ENCODE results near the gene PPWD1. TPM values are rescaled to one million over a fixed set of nuclear protein-coding genes. Genes with fewer than 3 reads are reported as not detected.

Gene PPWD1
- polyA plus RNA-seq, 1 of the 3 experiments (the other 2 are of a cell fraction): 6.0 TPM

DNA sequence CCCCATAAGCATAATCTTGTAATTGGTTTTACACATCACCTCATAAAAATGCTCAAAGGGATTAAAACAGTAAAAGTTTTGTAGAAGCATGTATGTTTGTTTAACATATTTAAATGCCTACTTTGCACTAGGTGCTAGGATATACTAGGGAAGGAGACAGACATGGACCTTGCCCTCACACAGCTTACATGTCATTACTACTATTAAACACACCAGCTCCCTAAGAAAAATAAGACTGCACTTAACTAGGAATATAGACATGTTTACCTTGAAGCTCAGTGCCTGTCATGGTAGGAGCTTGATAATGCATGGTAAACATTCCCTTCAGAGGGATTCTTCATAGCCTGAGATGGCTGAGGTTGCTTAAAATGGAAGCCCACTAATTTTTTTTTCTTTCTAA is 67.9 kb downstream of the PPWD1 start:
- no peaks in the 10 kb centered on the region for H3K9me2 ChIP-seq
- no peak overlapping the region for H3K27ac ChIP-seq (ENCODE audit: low read depth in 2 of 2, low read length in 1 of 2)
- H3K4me1 ChIP-seq (ENCODE audit: control insufficient read depth in 1 of 2, insufficient read depth in 2 of 2, low read depth in 1 of 2, low read length in 1 of 2): no peaks in the 10 kb centered on the region; a peak in 1 of 4 replicates
- DNase-seq: no peak
- H3K36me3 ChIP-seq (replicated peaks in 1 of 2; ENCODE audit: control insufficient read depth in 1 of 2, insufficient read depth in 2 of 2, low read length in 1 of 2): peaks cover 19 to 36% of the 10 kb centered on the region in 2 experiments
- ChIA-PET CTCF (no interaction called here), POLR2A (no interaction called here)
- H3K4me2 ChIP-seq: no peak overlapping the region
- TF ChIP-seq, protein P1, sequence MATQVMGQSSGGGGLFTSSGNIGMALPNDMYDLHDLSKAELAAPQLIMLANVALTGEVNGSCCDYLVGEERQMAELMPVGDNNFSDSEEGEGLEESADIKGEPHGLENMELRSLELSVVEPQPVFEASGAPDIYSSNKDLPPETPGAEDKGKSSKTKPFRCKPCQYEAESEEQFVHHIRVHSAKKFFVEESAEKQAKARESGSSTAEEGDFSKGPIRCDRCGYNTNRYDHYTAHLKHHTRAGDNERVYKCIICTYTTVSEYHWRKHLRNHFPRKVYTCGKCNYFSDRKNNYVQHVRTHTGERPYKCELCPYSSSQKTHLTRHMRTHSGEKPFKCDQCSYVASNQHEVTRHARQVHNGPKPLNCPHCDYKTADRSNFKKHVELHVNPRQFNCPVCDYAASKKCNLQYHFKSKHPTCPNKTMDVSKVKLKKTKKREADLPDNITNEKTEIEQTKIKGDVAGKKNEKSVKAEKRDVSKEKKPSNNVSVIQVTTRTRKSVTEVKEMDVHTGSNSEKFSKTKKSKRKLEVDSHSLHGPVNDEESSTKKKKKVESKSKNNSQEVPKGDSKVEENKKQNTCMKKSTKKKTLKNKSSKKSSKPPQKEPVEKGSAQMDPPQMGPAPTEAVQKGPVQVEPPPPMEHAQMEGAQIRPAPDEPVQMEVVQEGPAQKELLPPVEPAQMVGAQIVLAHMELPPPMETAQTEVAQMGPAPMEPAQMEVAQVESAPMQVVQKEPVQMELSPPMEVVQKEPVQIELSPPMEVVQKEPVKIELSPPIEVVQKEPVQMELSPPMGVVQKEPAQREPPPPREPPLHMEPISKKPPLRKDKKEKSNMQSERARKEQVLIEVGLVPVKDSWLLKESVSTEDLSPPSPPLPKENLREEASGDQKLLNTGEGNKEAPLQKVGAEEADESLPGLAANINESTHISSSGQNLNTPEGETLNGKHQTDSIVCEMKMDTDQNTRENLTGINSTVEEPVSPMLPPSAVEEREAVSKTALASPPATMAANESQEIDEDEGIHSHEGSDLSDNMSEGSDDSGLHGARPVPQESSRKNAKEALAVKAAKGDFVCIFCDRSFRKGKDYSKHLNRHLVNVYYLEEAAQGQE (IDR thresholded peaks at IDR 0.05; ENCODE audit: low read depth, low read length): no peak
- TF ChIP-seq NFIC (IDR thresholded peaks at IDR 0.05; ENCODE audit: borderline replicate concordance) (no peak), RCOR1 (IDR thresholded peaks at IDR 0.05; ENCODE audit: low read length) (no peak), POLR2AphosphoS5 (IDR thresholded peaks at IDR 0.05; ENCODE audit: low read depth, low read length) (no peak), ELF1 (IDR thresholded peaks at IDR 0.05) (no peak), TAF1 (IDR thresholded peaks at IDR 0.05; ENCODE audit: borderline replicate concordance, low read depth, low read length) (no peak), SIN3A (IDR thresholded peaks at IDR 0.05; ENCODE audit: borderline replicate concordance, low read depth, low read length) (no peak), TCF12 (IDR thresholded peaks at IDR 0.05) (no peak), FOXM1 (IDR thresholded peaks at IDR 0.05; ENCODE audit: low read depth) (no peak)
- TF ChIP-seq, protein P2, sequence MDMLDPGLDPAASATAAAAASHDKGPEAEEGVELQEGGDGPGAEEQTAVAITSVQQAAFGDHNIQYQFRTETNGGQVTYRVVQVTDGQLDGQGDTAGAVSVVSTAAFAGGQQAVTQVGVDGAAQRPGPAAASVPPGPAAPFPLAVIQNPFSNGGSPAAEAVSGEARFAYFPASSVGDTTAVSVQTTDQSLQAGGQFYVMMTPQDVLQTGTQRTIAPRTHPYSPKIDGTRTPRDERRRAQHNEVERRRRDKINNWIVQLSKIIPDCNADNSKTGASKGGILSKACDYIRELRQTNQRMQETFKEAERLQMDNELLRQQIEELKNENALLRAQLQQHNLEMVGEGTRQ (IDR thresholded peaks at IDR 0.05; ENCODE audit: borderline replicate concordance, low read depth, low read length): no peak
- TF ChIP-seq, protein P3, sequence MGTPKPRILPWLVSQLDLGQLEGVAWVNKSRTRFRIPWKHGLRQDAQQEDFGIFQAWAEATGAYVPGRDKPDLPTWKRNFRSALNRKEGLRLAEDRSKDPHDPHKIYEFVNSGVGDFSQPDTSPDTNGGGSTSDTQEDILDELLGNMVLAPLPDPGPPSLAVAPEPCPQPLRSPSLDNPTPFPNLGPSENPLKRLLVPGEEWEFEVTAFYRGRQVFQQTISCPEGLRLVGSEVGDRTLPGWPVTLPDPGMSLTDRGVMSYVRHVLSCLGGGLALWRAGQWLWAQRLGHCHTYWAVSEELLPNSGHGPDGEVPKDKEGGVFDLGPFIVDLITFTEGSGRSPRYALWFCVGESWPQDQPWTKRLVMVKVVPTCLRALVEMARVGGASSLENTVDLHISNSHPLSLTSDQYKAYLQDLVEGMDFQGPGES (IDR thresholded peaks at IDR 0.05; ENCODE audit: low read depth, low read length): no peak
- TF ChIP-seq, protein P4, sequence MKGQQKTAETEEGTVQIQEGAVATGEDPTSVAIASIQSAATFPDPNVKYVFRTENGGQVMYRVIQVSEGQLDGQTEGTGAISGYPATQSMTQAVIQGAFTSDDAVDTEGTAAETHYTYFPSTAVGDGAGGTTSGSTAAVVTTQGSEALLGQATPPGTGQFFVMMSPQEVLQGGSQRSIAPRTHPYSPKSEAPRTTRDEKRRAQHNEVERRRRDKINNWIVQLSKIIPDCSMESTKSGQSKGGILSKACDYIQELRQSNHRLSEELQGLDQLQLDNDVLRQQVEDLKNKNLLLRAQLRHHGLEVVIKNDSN (IDR thresholded peaks at IDR 0.05; ENCODE audit: borderline replicate concordance, low read depth): no peak
- TF ChIP-seq, protein P5, sequence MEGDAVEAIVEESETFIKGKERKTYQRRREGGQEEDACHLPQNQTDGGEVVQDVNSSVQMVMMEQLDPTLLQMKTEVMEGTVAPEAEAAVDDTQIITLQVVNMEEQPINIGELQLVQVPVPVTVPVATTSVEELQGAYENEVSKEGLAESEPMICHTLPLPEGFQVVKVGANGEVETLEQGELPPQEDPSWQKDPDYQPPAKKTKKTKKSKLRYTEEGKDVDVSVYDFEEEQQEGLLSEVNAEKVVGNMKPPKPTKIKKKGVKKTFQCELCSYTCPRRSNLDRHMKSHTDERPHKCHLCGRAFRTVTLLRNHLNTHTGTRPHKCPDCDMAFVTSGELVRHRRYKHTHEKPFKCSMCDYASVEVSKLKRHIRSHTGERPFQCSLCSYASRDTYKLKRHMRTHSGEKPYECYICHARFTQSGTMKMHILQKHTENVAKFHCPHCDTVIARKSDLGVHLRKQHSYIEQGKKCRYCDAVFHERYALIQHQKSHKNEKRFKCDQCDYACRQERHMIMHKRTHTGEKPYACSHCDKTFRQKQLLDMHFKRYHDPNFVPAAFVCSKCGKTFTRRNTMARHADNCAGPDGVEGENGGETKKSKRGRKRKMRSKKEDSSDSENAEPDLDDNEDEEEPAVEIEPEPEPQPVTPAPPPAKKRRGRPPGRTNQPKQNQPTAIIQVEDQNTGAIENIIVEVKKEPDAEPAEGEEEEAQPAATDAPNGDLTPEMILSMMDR (IDR thresholded peaks at IDR 0.05): no peak
- peaks cover 5% of the 10 kb centered on the region; the same call in 1 of the 2 replicates for H4K20me1 ChIP-seq (ENCODE audit: insufficient read depth)
- H3K79me2 ChIP-seq (ENCODE audit: insufficient read depth): peaks cover 68% of the 10 kb centered on the region
- H3K9me3 ChIP-seq: no peaks in the 10 kb centered on the region
- H3K9ac ChIP-seq: no peak overlapping the region
- no peak overlapping the region for H3K4me3 ChIP-seq (ENCODE audit: low read depth in 2 of 2, low read length in 1 of 2)
- H3K27me3 ChIP-seq (ENCODE audit: insufficient read depth): no peaks in the 10 kb centered on the region
- H2AFZ ChIP-seq (ENCODE audit: low read depth): no peak overlapping the region
- peaks cover 8% of the 10 kb centered on the region for H3F3A ChIP-seq (replicated peaks; ENCODE audit: insufficient read depth)

Small RNAs within 50 kb of the gene (small RNA-seq; reads per million reads assigned to genes)
- gene RNU6-540P: 0 reads per million in 7 experiments

Other genes starting within 250 kb of the PPWD1 start
- gene ADAMTS6, start 81.4 kb upstream of the PPWD1 start, polyA plus RNA-seq (2012; rRNA removed): 15.0 and 25.8 TPM in 2 replicates
- gene CENPK, start 128 bp upstream of the PPWD1 start, polyA plus RNA-seq (2012; rRNA removed): 5.4 and 11.3 TPM in 2 replicates
- 5.3 and 5.6 TPM in 2 replicates for gene TRIM23, start 61.0 kb downstream of the PPWD1 start, polyA plus RNA-seq (2012; rRNA removed)
- gene SHLD3, start 61.7 kb downstream of the PPWD1 start, polyA plus RNA-seq (2012; rRNA removed): 2.4 and 3.8 TPM in 2 replicates
- gene TRAPPC13, start 61.7 kb downstream of the PPWD1 start, polyA plus RNA-seq (2012; rRNA removed): 10.7 and 18.2 TPM in 2 replicates
- 3.5 and 4.9 TPM in 2 replicates for gene SGTB, start 158.8 kb downstream of the PPWD1 start, polyA plus RNA-seq (2012; rRNA removed)
- gene NLN, start 158.9 kb downstream of the PPWD1 start, polyA plus RNA-seq (2012; rRNA removed): 17.1 and 20.0 TPM in 2 replicates